T-helper 22 cell (primary cell): ENCODE results near the gene GARS1.

Source experiments
- DNase-seq: peaks from one replicate; pipeline ENCODE4 v3.0.0-alpha.2; 2020; ENCODE audit warnings: low read depth

Gene GARS1

GRCh38 chr7:30681815-30682211, 87.1 kb downstream of the GARS1 start:
- no peak for DNase-seq

- no peak for DNase-seq
Measured at GRCh38 chr7:30682212-30683083, 87.8 kb downstream of the GARS1 start, which contains the start of gene CRHR2. Gene CRHR2 (minus strand): TSS chr7:30682456. CDS start chr7:30682280, 176 bp downstream.

GRCh38 chr7:30683306-30683705, 88.6 kb downstream of the GARS1 start:
- no peak for DNase-seq
